Body of pancreas (tissue), 4 donors: Measurements from ENCODE around the gene RAB5IF.

ENCODE experiments used
- CTCF ChIP-seq, 7 experiments: fragments of 450-650 bp in 4 of 7; fragments of 200-600 bp in 3 of 7; sonication (generic) in 3 of 7; IDR thresholded peaks; one replicate each; pipeline ENCODE4 v1.5.1; 2016 to 2019; ENCODE audit warnings: antibody characterized with exemption in 7 of 7
- POLR2A ChIP-seq, 3 donors: fragments of 450-650 bp; IDR thresholded peaks; one replicate each; pipeline ENCODE4 v1.6.1; 2016; ENCODE audit warnings: antibody characterized with exemption in 3 of 3, mild to moderate bottlenecking in 2 of 3

DNA sequence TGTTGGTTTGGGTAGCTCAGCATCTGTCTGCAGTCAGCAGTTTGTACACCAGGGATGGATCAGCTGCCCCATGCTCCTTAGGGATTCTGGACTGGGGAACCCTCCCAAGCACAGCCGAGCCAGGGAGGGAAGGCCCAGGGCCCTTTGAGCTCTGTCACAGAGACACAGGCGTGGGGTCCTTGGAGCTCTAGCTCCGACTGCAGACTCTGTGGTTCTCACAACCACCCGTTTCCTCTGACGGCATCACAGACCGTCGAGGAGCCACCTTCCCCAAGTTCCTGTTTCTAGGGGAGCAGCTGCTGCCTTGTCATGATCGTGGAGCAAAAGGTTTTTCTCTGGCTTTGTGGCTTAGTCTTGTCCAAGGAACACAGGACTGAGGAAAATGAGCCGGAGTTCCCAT is 40.4 kb downstream of the RAB5IF start, which contains the start of gene SLA2:
- TF ChIP-seq POLR2A (IDR thresholded peaks at IDR 0.05) (peak in 1 of 3 donors; percentile 8), CTCF (IDR thresholded peaks at IDR 0.05) (no peak)
